Activated T-cell treated with anti-CD3 and anti-CD28 coated beads for 1 hour (primary cell): Measurements from ENCODE around the gene ERCC3.
"Not testable (repeated sequence)": the region's sequence is repeated elsewhere in the genome, so short reads cannot be mapped to it uniquely, and the experiment has no call there.

Experiments used
- DNase-seq: peaks from one replicate; pipeline ENCODE4 v3.0.0-alpha.2; 2020; ENCODE audit warnings: low read depth

The ERCC3 gene

DNA sequence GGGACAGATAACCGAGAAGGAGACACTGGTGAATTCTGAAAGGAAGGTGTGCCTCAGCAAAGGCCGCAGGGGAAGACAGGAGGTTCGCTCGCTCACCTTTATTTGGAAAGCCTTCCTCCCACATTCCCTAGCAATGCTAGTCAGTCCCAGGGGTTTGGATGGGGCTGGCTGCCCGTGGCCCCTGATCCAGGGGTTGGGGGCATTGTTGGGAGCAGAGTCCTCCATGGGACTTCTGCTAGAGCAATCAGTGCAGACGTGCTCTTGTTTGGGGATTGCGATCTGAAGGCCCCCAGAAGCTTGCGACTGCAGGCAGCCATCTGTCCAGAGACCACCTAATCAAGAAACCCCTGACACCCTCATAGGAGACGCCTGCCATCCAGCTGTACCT lies 67.8 kb downstream of the ERCC3 start:
- DNase-seq, result no peak

DNA sequence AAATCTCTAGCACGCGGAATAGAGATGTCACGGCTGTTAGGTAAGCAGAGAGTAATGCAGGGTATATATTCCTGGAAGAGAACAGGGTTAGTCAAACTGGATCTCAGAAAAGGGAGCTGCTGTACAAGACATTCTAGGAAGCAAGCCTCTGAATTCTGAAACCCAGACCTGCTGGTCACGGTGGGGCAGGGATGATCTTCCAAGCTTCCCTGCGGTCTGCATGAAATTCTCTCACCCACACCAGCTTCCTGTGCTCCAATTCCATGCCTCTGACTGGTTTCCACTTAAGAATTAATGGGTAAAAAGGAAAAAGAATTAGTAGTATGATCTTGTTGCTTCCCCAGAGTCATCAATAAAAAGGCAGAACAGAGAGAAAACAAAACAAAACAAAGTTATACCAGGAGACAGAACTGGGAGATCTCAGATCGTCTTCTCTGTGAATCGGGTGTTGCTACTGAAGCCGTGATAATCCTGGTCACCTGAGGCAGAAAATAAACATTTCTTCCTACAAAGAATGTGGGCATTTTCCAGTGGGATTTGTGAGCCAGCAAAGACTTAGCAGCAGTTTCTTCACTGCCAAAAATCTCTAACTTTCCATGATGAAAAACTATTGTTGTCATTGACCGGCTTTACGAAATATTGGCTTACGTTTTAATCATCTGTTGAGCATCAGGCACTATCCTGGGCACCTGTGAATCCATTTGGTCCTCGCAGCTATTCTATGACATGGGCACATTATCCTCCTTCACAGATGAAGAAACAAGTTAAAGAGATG lies 68.6 kb downstream of the ERCC3 start:
- no peak for DNase-seq

DNA sequence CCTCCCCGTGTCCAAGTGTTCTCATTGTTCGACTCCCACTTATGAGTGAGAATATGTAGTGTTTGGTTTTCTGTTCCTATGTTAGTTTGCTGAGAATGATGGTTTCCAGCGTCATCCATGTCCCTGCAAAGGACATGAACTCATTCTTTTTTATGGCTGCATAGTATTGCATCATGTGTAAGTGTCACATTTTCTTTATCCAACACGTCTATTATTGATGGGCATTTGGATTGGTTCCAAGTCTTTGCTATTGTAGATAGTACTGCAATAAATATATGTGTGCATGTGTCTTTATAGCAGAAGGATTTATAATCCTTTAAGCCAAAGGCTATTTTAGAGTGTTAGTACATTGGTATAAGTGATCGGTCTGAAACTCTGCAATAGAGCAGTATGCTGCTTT lies 69.8 kb downstream of the ERCC3 start:
- not testable (repeated sequence) for DNase-seq

DNA sequence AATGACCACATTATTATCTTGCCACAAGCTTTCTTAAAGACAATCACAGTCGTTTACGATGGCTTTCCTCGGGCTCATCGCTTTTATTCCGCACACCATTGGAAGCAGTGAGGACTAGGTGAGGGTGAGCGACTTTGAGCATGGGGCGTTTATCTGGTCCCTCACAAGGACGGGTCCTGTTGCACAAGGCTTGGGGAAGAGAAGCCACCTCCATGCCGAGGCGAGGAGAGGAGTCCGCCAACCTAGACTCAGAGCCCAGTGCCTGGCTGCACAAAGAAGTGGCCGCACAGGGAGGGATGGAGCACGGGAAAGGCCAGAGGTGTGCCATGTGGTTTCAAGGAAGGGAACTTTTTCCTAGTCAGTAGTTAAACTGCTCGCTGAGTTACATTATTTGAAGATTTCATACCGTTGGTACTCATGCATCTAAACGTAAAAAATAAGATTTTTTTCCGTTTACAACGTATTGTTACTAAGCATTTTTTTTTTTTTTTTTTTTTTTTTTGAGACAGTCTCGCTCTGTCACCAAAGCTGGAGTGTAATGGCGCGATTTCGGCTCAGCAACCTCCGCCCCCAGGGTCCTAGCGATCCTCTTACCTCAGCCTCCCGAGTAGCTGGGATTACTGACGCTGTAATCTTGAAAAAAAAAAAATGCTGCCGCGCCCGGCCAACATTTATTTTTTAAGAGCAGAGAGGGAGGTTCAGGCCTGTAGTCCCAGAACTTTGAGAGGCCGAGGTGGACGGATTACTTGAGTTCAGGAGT lies 73.0 kb downstream of the ERCC3 start:
- DNase-seq, result no peak

DNA sequence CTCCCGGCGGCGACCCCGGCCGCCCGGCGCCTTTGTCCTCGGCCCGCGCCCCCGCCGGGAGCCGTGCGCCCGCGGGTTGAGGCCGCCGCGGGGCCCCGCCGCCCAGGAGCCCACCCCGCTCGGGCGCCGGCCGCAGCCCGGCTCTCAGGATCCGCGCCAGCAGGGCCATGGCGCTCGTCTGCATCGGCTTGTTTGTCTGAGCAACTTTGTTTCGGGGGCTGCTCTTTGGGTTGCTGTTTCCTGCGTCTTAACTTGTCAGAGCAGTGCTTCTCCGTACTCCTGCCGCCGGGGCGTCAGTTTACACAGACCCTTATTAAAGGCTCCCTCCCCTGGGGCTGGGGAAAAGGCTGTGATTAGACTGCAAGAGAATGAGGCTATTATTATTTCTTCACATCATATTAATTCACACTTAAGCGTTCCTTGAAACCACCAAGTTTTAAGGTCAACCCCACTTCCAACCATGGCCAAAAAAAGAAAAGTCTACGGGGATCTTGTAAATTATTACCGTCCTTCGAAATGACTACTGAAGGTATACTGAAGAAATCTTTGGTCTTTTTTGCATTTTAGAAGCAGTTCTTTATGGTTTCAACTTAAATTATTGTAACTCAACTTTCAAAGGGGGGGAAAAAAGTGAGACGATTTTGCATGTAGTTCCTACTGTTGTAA lies 73.7 kb downstream of the ERCC3 start, which contains the start of gene CYP27C1:
TSS of gene CYP27C1 (minus strand) at position 198 of the 666 bp plus-strand sequence. CDS start at position 169, 29 bp downstream.
- DNase-seq, result no peak

DNA sequence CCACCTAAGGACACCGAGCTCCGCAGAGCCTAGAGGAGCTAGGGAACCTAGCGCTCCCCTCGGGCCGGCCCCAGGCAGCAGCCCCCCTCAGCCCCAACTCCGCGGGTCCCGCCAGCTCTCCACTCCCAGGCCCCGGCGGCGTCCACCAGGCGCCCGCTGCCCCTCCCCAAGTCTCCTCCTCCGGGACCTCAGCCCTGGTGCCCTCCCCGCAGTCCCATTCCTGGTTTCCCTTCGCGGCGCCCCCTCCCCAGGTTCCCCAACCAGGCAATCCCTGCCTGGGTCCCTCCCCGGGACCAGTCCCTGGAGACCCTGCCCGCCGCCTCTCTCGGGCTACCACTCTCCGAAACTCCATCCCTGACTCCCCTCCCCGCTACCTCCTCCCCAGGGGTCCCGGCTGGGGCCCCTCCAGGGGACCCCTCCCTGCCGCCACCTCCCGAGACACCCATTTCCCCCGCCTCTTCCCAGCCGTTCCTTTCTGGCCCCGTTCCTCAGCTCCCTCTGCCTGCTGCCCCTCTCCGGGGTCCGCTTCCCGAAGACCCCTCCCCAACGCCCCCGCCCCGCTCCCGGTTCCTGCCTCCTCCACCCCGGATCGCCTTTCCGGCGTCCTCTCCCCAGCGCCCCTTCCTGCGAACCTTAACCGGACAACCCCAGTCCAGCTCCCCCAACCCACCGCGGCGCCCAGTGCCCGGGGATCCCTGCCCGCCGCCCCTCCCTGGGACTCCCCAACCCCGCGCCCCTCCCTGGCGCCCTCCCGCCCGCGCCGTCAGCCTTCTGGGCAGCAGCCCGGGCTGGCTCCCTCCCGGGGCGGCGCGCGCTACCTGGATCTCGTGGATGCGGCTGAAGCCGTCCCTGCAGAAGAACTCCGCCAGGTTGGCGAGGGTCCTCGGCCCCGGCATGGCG lies 74.5 kb downstream of the ERCC3 start:
- DNase-seq, result no peak

DNA sequence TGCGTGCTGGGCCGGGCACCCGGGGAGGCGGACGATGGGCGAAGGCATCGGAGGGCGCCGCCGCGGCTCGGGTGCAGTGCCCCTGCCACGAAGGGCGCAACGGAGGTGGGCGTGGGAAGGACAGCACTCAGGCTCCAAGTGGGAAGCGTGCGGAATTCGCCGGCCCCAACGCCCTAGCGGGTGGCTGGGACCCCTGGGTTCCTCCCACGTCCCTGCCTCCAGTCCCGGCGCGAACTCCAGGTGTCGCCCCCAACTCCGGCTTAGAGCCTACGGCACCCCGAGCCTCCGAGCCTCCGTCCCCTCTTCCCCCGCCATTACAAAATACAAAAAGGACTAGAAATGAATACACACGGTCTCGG lies 75.2 kb downstream of the ERCC3 start:
- DNase-seq, result no peak

DNA sequence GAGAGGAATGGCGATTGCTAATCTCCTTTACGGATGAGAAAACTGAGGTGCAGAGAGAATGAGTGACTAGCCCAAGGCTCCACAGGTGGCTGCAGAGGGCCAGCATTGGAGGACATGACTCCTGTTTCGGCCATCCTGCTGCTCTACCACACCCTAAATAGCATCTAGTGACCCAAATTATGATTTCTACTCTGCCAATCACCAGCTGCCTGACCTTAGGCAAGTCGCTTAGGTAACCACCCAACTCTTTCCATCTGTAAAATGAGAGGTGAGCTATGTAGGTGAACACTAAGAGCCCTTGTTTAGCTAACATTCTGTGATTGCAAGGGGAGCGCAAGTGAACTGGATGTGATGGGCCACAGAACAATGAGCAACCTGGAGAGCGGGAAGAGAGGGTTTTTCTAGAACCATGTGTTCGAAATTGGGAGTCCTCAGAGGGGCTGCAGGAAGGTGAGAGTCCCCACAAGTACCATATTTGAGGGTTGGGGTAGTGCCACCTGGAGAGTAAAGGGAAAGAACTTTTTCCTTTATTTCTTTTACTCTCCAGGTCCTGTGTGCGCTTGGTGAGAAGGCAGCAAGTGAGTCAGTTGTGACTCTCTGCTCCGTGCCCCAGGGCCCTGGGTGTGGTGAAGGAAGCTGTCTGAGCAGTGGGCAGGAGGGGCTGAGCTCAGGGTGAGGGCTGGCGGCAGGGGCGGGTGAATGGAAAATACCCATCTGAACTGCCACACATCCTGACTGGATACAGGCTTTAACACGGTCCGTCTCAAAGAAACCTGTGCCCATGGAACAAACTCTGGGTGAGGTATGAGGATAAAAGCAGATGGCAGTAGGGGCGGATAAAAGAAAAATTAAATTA lies 76.2 kb downstream of the ERCC3 start:
- DNase-seq, result no peak

DNA sequence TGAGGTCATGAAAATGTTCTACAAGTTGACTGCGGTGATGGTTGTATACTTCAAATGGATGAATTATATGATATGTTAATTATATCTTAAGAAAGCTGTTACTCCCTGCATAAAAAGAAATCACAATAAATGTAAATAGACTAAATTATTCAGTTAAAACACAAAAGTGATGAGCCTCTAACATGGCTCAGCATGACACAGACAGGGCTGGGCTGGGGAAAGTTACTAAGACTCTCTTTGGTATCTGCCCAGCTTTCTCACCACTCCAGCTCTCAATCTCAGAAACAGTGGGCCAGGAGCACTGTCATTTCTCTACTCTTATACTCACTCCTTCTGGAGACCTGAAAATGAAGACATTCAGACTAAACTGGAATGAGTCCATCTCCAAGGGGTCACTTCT lies 77.4 kb downstream of the ERCC3 start:
- DNase-seq, result no peak

DNA sequence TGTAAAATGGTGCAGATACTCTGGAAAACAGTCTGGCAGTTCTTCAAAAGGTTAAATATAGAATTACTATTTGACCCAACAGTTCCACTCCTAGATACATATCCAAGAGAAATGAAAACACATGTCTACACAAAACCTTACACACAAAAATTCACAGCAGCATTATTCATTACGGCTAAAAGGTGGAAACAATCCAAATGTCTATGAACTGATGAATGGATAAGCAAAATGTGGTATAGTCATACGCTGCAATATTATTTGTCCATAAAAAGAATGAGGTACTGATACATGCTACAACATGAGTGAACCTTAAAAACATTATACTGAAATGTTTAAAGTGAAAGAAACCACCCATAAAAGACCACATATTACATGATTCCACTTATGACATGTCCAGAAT lies 77.8 kb downstream of the ERCC3 start:
- DNase-seq, result no peak

DNA sequence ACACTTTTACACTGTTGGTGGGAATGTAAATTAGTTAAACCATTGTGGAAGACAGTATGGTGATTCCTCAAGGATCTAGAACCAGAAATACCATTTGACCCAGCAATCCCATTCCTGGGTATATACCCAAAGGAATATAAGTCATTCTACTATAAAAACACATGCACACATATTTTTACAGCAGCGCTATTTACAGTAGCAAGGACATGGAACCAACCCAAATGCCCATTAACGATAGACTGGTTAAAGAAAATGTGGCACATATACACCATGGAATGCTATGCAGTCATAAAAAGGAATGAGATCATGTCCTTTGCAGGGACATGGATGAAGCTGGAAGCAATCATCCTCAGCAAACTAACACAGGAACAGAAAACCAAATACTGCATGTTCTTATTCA lies 79.7 kb downstream of the ERCC3 start:
- DNase-seq, result not testable (repeated sequence)

DNA sequence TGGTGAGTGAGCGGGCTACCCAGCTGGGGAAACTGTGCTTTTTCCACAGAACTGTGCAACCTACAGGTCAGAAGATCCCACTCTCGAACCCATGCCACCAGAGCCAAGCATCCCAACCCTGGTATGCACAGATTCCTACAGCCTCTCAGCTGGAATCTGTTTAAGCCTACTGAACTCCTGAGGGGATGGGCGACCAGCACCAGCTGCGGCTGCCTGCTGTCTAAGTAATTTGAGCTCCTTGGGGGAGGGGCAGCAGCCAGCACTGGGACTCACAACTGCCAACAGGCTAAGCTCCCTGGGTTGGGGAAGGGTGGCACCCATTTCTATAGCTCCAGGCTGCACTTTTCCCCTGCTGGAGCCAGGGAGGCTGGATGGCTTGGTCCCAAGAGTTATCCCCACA lies 85.6 kb downstream of the ERCC3 start:
- no peak for DNase-seq
